Measurements from ENCODE around the gene ATP6V0B. TPM values are rescaled to one million over a fixed set of nuclear protein-coding genes. Genes with fewer than 3 reads are reported as not detected.

Gene ATP6V0B
- polyA plus RNA-seq, 6 donors from 2014 or later, result 264 to 432 (median 286) TPM

GRCh38 chr1:44015206-44015605 is 40.4 kb downstream of the ATP6V0B start:
- Mint-ChIP-seq H3K36me3 (no peaks in the 10 kb centered on the region), H3K9me3 (no peaks in the 10 kb centered on the region), H3K27ac (no peak overlapping the region), H3K4me1 (no peaks in the 10 kb centered on the region), H3K27me3 (peaks cover 0 to 13% (median 11%) of the 10 kb centered on the region in 3 donors), H3K4me3 (no peak overlapping the region)
- no peak for ATAC-seq (ENCODE audit: low read depth in 2 of 2)
- DNase-seq, result no peak

GRCh38 chr1:44016041-44016889 is 41.5 kb downstream of the ATP6V0B start:
- Mint-ChIP-seq H3K4me1 (no peaks in the 10 kb centered on the region), H3K27ac (no peak overlapping the region), H3K36me3 (no peaks in the 10 kb centered on the region), H3K27me3 (peaks cover 0 to 13% (median 11%) of the 10 kb centered on the region in 3 donors), H3K4me3 (no peak overlapping the region), H3K9me3 (no peaks in the 10 kb centered on the region)
- ATAC-seq (ENCODE audit: low read depth in 2 of 2) (no peak), DNase-seq (no peak)

- Mint-ChIP-seq H3K27ac (no peak overlapping the region), H3K27me3 (peaks cover 0 to 13% (median 11%) of the 10 kb centered on the region in 3 donors), H3K4me1 (no peaks in the 10 kb centered on the region), H3K36me3 (no peaks in the 10 kb centered on the region), H3K4me3 (no peak overlapping the region), H3K9me3 (no peaks in the 10 kb centered on the region)
- no peak for DNase-seq
- no peak for ATAC-seq (ENCODE audit: low read depth in 2 of 2)
Measured at GRCh38 chr1:44016890-44017400, 42.2 kb downstream of the ATP6V0B start.

- Mint-ChIP-seq H3K4me3 (no peak overlapping the region), H3K36me3 (no peaks in the 10 kb centered on the region), H3K9me3 (no peaks in the 10 kb centered on the region), H3K27me3 (peaks cover 0 to 3% (median 2%) of the 10 kb centered on the region in 3 donors), H3K27ac (no peak overlapping the region), H3K4me1 (no peaks in the 10 kb centered on the region)
- ATAC-seq (ENCODE audit: low read depth in 2 of 2), result no peak
- DNase-seq, result no peak
Measured at GRCh38 chr1:44019466-44019948, 44.7 kb downstream of the ATP6V0B start.

- H3K9me3 Mint-ChIP-seq, result no peaks in the 10 kb centered on the region
- H3K36me3 Mint-ChIP-seq, result no peaks in the 10 kb centered on the region
- no peak overlapping the region for H3K27ac Mint-ChIP-seq
- peak overlapping the region in 1 of 8 donors; percentile 53 for H3K4me3 Mint-ChIP-seq
- H3K4me1 Mint-ChIP-seq, result peaks cover 0 to 6% (median 5%) of the 10 kb centered on the region in 3 donors
- DNase-seq (no peak), ATAC-seq (ENCODE audit: low read depth in 2 of 2) (no peak)
- H3K27me3 Mint-ChIP-seq, result no peaks in the 10 kb centered on the region
Measured at GRCh38 chr1:44020464-44020863, 45.7 kb downstream of the ATP6V0B start.

GRCh38 chr1:44021156-44021555 is 46.4 kb downstream of the ATP6V0B start:
- ATAC-seq (ENCODE audit: low read depth in 2 of 2), result no peak
- peaks cover 0 to 6% (median 5%) of the 10 kb centered on the region in 3 donors for H3K4me1 Mint-ChIP-seq
- no peak overlapping the region for H3K4me3 Mint-ChIP-seq
- no peak for DNase-seq
- H3K27ac Mint-ChIP-seq, result no peak overlapping the region
- H3K9me3 Mint-ChIP-seq, result no peaks in the 10 kb centered on the region
- no peaks in the 10 kb centered on the region for H3K36me3 Mint-ChIP-seq
- no peaks in the 10 kb centered on the region for H3K27me3 Mint-ChIP-seq

GRCh38 chr1:44021581-44022321 is 47.0 kb downstream of the ATP6V0B start:
- ATAC-seq (ENCODE audit: low read depth in 2 of 2), result no peak
- H3K4me3 Mint-ChIP-seq, result peak overlapping the region in 1 of 8 donors; percentile 53
- DNase-seq, result no peak

GRCh38 chr1:44024031-44024902 is 49.5 kb downstream of the ATP6V0B start:
- H3K36me3 Mint-ChIP-seq, result no peaks in the 10 kb centered on the region
- ATAC-seq (ENCODE audit: low read depth in 2 of 2) (no peak), DNase-seq (no peak)
- no peaks in the 10 kb centered on the region for H3K27me3 Mint-ChIP-seq
- peaks cover 12 to 15% (median 13%) of the 10 kb centered on the region in 3 donors for H3K4me1 Mint-ChIP-seq
- H3K27ac Mint-ChIP-seq, result peak overlapping the region in 2 of 6 donors; percentile 41 to 51
- peak overlapping the region in 2 of 8 donors; percentile 40 to 60 for H3K4me3 Mint-ChIP-seq
- no peaks in the 10 kb centered on the region for H3K9me3 Mint-ChIP-seq

More at GRCh38 chr1:44021581-44022321, 47.0 kb downstream of the ATP6V0B start:
- H3K4me1 Mint-ChIP-seq, result peaks cover 0 to 6% (median 5%) of the 10 kb centered on the region in 3 donors
- H3K27ac Mint-ChIP-seq, result no peak overlapping the region
- H3K27me3 Mint-ChIP-seq, result no peaks in the 10 kb centered on the region
- H3K36me3 Mint-ChIP-seq, result no peaks in the 10 kb centered on the region
- H3K9me3 Mint-ChIP-seq, result no peaks in the 10 kb centered on the region

GRCh38 chr1:44024903-44025525 is 50.3 kb downstream of the ATP6V0B start:
- peaks cover 19 to 22% (median 20%) of the 10 kb centered on the region in 3 donors for H3K4me1 Mint-ChIP-seq
- ATAC-seq (ENCODE audit: low read depth in 2 of 2) (peak in 1 of 2 donors; percentile 15), DNase-seq (no peak)
- no peaks in the 10 kb centered on the region for H3K9me3 Mint-ChIP-seq
- H3K27me3 Mint-ChIP-seq, result no peaks in the 10 kb centered on the region
- H3K27ac Mint-ChIP-seq, result peak overlapping the region in 3 of 6 donors; percentile 41 to 93 (median 57)
- H3K36me3 Mint-ChIP-seq, result no peaks in the 10 kb centered on the region
- peak overlapping the region in 2 of 8 donors; percentile 31 to 40 for H3K4me3 Mint-ChIP-seq

GRCh38 chr1:44025816-44026215 is 51.1 kb downstream of the ATP6V0B start:
- Mint-ChIP-seq H3K36me3 (no peaks in the 10 kb centered on the region), H3K27me3 (no peaks in the 10 kb centered on the region), H3K9me3 (no peaks in the 10 kb centered on the region), H3K27ac (peak overlapping the region in 1 of 6 donors; percentile 54), H3K4me3 (no peak overlapping the region), H3K4me1 (peaks cover 20 to 23% (median 20%) of the 10 kb centered on the region in 3 donors)
- ATAC-seq (ENCODE audit: low read depth in 2 of 2) (no peak), DNase-seq (no peak)

- peak overlapping the region in 1 of 8 donors; percentile 89 for H3K4me3 Mint-ChIP-seq
- no peaks in the 10 kb centered on the region for H3K27me3 Mint-ChIP-seq
- H3K27ac Mint-ChIP-seq, result no peak overlapping the region
- no peaks in the 10 kb centered on the region for H3K9me3 Mint-ChIP-seq
- no peaks in the 10 kb centered on the region for H3K36me3 Mint-ChIP-seq
- no peak for DNase-seq
- no peak for ATAC-seq (ENCODE audit: low read depth in 2 of 2)
- peaks cover 29 to 30% (median 29%) of the 10 kb centered on the region in 3 donors for H3K4me1 Mint-ChIP-seq
Measured at GRCh38 chr1:44027320-44027719, 52.6 kb downstream of the ATP6V0B start.
